ENCODE data around the gene INS. TPM values are rescaled to one million over a fixed set of nuclear protein-coding genes. Genes with fewer than 3 reads are reported as not detected.
A peak's percentile ranks its signal among the peaks of the same experiment; 100 is the strongest.

The INS gene
- total and polyA plus RNA-seq, 2 of the 13 experiments (the other 11 are each of a cell fraction or from before 2014, with no cell fraction given), result not detected

DNA sequence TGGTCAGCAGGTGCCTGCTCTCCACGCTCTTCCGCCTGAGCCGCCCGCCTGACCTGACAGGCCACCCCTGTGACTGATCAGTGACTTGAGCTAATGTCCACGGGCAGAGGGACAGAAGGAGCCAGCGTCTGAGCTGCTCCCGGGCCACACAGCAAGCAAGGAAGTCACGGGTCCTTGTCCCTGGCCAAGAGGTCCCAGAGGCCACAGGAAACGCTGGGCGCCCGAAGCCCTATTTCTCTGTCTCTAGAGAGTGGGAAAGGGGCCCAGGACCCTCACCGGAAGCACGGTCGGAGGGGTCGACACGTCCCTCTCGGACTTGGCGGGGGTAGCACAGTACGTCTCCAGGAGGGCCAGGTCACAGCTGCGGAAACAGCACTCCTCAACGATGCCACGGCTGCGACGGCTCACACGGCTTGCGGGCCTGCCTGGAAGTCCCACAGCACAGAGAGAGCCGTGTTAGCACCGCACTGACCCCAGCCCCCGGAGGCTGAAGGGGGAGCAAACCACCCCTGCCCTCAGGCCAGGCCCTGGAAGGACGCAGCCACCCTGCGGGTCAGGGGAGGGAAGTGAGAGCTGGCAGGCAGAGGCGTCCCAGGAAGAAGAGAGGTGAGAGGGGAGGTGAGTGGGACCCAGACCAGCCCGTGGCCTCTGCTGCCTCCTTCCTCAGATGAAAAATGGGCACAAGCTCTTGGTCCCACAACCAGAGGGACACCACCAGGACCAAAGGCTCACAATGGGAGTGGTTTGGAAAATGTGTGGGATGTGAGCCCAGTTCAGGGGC lies 27.6 kb downstream of the INS start (continued):
- TF ChIP-seq, protein P1, sequence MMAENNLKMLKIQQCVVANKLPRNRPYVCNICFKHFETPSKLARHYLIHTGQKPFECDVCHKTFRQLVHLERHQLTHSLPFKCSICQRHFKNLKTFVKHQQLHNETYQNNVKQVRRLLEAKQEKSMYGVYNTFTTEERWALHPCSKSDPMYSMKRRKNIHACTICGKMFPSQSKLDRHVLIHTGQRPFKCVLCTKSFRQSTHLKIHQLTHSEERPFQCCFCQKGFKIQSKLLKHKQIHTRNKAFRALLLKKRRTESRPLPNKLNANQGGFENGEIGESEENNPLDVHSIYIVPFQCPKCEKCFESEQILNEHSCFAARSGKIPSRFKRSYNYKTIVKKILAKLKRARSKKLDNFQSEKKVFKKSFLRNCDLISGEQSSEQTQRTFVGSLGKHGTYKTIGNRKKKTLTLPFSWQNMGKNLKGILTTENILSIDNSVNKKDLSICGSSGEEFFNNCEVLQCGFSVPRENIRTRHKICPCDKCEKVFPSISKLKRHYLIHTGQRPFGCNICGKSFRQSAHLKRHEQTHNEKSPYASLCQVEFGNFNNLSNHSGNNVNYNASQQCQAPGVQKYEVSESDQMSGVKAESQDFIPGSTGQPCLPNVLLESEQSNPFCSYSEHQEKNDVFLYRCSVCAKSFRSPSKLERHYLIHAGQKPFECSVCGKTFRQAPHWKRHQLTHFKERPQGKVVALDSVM (CRISPR knock-in tag; IDR thresholded peaks at IDR 0.05), result no peak
- TF ChIP-seq FOXK1 (CRISPR knock-in tag; IDR thresholded peaks at IDR 0.05; ENCODE audit: borderline replicate concordance, low read depth), result no peak
- TF ChIP-seq, protein P2, sequence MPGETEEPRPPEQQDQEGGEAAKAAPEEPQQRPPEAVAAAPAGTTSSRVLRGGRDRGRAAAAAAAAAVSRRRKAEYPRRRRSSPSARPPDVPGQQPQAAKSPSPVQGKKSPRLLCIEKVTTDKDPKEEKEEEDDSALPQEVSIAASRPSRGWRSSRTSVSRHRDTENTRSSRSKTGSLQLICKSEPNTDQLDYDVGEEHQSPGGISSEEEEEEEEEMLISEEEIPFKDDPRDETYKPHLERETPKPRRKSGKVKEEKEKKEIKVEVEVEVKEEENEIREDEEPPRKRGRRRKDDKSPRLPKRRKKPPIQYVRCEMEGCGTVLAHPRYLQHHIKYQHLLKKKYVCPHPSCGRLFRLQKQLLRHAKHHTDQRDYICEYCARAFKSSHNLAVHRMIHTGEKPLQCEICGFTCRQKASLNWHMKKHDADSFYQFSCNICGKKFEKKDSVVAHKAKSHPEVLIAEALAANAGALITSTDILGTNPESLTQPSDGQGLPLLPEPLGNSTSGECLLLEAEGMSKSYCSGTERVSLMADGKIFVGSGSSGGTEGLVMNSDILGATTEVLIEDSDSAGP (CRISPR knock-in tag; IDR thresholded peaks at IDR 0.05; ENCODE audit: borderline replicate concordance), result peak; percentile 75
- TF ChIP-seq SOX13 (IDR thresholded peaks at IDR 0.05), result peak; percentile 20; the same call in 1 of the 2 replicates
- TF ChIP-seq SOX13 (CRISPR knock-in tag; conservative IDR thresholded peaks at IDR 0.05 in 1 of 2, IDR thresholded peaks at IDR 0.05 in 1 of 2), result no peak
- TF ChIP-seq RFXANK (CRISPR knock-in tag; IDR thresholded peaks at IDR 0.05), result no peak
- TF ChIP-seq ZZZ3 (CRISPR knock-in tag; IDR thresholded peaks at IDR 0.05; ENCODE audit: borderline replicate concordance), result no peak
- TF ChIP-seq ZNF678 (CRISPR knock-in tag; IDR thresholded peaks at IDR 0.05), result no peak
- TF ChIP-seq ZNF709 (CRISPR knock-in tag; IDR thresholded peaks at IDR 0.05), result peak; percentile 24; the same call in 1 of the 2 replicates
- TF ChIP-seq RBM39 (IDR thresholded peaks at IDR 0.05; ENCODE audit: low read depth, low read length, poor library complexity, severe bottlenecking), result peak; percentile 35
- TF ChIP-seq ZNF772 (CRISPR knock-in tag; IDR thresholded peaks at IDR 0.05), result no peak
- no peak; the same call in 1 of the 2 replicates for TF ChIP-seq ZNF253 (CRISPR knock-in tag; IDR thresholded peaks at IDR 0.05; ENCODE audit: borderline replicate concordance)
- TF ChIP-seq HDAC2 (CRISPR knock-in tag; IDR thresholded peaks at IDR 0.05), result no peak
- TF ChIP-seq SNAPC2 (CRISPR knock-in tag; IDR thresholded peaks at IDR 0.05), result 0 out of 2 replicates have a peak, but pooled peaks have one; percentile 29
- TF ChIP-seq, protein P3, sequence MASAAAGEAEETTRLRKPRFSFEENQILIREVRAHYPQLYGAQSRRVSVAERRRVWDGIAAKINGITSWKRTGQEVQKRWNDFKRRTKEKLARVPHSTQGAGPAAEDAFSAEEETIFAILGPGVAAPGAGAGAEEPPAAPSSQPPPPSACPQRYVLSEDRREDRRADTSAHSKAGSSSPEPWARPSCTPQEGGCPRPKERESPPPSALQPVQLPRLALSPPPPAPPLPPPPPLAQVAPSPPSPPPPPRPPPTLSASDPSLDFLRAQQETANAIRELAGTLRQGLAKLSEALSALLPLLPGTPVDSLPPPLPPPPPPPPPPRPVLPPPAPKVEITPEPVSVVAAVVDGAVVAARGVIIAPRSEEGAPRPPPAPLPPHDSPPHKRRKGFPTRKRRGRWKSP (CRISPR knock-in tag; IDR thresholded peaks at IDR 0.05), result 0 out of 2 replicates have a peak, but pooled peaks have one; percentile 20
- no peak for TF ChIP-seq TBL1XR1 (IDR thresholded peaks at IDR 0.05; ENCODE audit: borderline replicate concordance, low read length, partially characterized antibody)
- TF ChIP-seq, protein P4, sequence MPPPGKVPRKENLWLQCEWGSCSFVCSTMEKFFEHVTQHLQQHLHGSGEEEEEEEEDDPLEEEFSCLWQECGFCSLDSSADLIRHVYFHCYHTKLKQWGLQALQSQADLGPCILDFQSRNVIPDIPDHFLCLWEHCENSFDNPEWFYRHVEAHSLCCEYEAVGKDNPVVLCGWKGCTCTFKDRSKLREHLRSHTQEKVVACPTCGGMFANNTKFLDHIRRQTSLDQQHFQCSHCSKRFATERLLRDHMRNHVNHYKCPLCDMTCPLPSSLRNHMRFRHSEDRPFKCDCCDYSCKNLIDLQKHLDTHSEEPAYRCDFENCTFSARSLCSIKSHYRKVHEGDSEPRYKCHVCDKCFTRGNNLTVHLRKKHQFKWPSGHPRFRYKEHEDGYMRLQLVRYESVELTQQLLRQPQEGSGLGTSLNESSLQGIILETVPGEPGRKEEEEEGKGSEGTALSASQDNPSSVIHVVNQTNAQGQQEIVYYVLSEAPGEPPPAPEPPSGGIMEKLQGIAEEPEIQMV (CRISPR knock-in tag; IDR thresholded peaks at IDR 0.05; ENCODE audit: low read depth), result peak; percentile 34; the same call in 1 of the 2 replicates
- TF ChIP-seq SP5 (CRISPR knock-in tag; IDR thresholded peaks at IDR 0.05; ENCODE audit: borderline replicate concordance, low read depth), result no peak
- TF ChIP-seq, protein P5, sequence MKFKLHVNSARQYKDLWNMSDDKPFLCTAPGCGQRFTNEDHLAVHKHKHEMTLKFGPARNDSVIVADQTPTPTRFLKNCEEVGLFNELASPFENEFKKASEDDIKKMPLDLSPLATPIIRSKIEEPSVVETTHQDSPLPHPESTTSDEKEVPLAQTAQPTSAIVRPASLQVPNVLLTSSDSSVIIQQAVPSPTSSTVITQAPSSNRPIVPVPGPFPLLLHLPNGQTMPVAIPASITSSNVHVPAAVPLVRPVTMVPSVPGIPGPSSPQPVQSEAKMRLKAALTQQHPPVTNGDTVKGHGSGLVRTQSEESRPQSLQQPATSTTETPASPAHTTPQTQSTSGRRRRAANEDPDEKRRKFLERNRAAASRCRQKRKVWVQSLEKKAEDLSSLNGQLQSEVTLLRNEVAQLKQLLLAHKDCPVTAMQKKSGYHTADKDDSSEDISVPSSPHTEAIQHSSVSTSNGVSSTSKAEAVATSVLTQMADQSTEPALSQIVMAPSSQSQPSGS (CRISPR knock-in tag; IDR thresholded peaks at IDR 0.05), result no peak
- no peak for TF ChIP-seq MBNL3 (CRISPR knock-in tag; conservative IDR thresholded peaks at IDR 0.05)
- TF ChIP-seq LCORL (IDR thresholded peaks at IDR 0.05), result no peak
- 0 out of 2 replicates have a peak, but pooled peaks have one; percentile 65 for TF ChIP-seq LCORL (CRISPR knock-in tag; IDR thresholded peaks at IDR 0.05)

All from HepG2 (cell line).